Measurements from ENCODE around the gene BRIX1.
A peak's percentile ranks its signal among the peaks of the same experiment; 100 is the strongest.

The BRIX1 gene, protein sequence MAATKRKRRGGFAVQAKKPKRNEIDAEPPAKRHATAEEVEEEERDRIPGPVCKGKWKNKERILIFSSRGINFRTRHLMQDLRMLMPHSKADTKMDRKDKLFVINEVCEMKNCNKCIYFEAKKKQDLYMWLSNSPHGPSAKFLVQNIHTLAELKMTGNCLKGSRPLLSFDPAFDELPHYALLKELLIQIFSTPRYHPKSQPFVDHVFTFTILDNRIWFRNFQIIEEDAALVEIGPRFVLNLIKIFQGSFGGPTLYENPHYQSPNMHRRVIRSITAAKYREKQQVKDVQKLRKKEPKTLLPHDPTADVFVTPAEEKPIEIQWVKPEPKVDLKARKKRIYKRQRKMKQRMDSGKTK

GRCh38 chr5:34915139-34915855 is at the start of gene BRIX1, which contains the start of gene RAD1:
TSS of gene BRIX1 (plus strand) at chr5:34915711. CDS start at chr5:34915739, 28 bp downstream.
TSS of gene RAD1 (minus strand) at chr5:34915504. CDS start at chr5:34914892, 612 bp downstream.
- peak; percentile 89 for DNase-seq (ENCODE audit: low read depth)

GRCh38 chr5:34866989-34867471 is 48.5 kb upstream of the BRIX1 start:
- no peak for DNase-seq (ENCODE audit: low read depth)

DNA sequence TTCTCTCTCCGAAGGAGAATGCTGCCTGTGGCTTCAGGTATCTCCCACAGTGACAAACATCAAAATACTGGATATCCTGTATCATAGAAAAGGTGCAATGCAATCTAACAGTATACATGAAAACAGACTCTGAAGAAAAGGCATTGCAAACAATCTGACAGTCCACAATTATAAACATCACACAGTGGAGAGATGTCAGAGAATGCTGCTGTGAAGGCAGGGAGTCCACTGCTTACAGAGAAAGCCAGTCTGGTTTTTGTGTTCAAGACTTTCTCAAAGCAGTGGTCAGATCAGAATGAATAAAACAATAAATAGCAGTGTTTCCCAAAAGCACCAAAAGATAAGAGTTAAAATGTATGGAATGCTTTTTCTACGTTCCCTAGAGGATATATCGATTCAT is 47.9 kb upstream of the BRIX1 start:
- DNase-seq (ENCODE audit: low read depth) = no peak

- DNase-seq (ENCODE audit: low read depth) = no peak
Measured at GRCh38 chr5:34868791-34869190, 46.7 kb upstream of the BRIX1 start.

GRCh38 chr5:34869256-34869655 is 46.3 kb upstream of the BRIX1 start:
- DNase-seq (ENCODE audit: low read depth) = no peak

GRCh38 chr5:34870382-34870781 is 45.1 kb upstream of the BRIX1 start:
- no peak for DNase-seq (ENCODE audit: low read depth)

- no peak for DNase-seq (ENCODE audit: low read depth)
Measured at GRCh38 chr5:34876275-34876674, 39.2 kb upstream of the BRIX1 start.

- no peak for DNase-seq (ENCODE audit: low read depth)
Measured at GRCh38 chr5:34881246-34881645, 34.3 kb upstream of the BRIX1 start.

DNA sequence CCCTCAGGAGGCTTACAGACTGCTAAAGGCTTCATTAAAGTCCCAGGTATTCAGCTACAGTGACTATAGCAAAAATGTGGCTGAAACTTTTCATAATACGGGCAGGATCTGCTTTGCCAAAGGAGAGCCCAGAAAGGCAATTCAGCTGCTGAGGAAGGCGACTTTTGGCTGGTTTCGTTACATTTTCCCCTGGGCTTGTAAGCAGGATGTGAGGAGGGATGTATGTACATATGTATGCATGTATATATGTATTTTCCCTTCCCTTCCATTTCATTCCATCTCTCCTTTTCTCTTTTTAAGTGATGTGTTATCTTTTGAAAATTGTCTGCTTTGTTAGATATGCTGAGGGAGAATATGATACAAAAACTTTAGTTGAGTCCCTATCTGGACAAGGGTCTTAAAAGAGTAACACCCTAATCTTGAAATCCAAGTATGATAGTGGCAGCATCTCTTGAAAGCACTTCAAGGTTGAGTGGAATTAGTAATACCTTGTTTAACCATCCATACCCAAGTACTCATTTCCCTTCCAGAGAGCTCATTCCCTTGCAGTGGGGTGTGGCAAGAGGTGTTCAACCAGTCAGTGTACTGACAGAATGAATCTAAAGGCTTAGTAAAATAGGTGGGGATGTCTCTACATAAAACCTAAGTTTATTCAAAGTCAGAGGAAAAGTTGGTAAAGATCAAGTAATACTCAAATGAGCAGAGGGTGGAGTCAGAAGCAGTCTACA is 29.0 kb upstream of the BRIX1 start:
- no peak for DNase-seq (ENCODE audit: low read depth)

DNA sequence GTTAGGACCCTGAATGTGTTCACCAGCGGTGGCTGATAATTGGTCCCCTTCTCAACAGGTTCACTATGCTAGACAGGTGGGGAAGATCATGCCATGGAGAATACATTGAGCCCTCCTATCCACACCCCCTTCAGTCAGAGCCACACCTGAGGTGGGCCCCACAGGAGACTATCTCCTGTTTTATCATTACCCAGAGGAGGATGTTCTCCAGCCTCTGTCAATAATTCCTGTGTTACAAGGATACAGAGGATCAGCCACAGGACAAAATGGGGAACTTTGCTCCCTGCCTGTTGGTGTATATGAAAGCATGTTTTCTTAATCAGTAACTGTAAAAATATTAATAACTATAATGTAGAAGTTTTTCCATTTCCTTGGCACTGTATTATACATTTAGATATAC is 26.1 kb upstream of the BRIX1 start:
- DNase-seq (ENCODE audit: low read depth) = no peak

GRCh38 chr5:34891981-34892380 is 23.5 kb upstream of the BRIX1 start:
- DNase-seq (ENCODE audit: low read depth) = no peak

- DNase-seq (ENCODE audit: low read depth) = no peak
Measured at GRCh38 chr5:34892414-34892813, 23.1 kb upstream of the BRIX1 start.

- no peak for DNase-seq (ENCODE audit: low read depth)
Measured at GRCh38 chr5:34894716-34895115, 20.8 kb upstream of the BRIX1 start.

DNA sequence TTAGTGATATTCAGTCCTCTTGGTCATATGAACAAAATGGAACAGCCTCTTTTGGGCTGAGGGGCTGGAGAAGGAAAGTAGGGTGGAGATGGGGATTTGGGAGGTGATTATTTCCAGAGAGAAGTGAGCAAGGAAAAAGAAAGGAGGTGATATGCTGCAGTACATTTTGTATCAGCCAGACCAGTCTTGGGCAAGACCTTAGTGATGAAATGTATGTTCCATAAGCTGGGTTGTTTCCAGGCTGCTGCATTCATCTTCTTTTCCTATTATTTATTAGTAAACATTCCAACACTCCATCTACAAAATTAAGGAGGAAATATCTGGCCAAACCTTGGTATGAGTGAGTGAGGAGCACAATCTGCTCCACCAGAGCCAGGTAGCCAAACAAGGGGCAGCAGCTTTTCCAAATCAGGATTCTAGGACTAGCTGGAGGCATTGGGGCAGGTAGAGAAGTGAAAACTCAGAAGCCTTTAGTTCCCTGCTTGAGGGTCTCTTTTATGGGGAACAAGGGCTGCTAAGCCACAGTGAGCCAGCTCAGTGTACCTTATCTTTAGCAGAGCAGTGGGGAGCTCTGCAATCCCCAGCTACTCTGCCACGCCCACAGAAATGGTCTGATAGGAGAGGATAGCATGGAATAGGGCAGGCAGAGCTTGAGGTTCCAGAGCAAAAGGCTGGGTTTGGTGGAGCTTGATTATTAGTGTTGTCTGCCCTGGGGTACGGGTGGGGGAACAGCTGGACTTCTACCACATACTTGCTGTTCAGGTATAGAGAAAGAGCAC is 19.7 kb upstream of the BRIX1 start:
- DNase-seq (ENCODE audit: low read depth) = no peak

DNA sequence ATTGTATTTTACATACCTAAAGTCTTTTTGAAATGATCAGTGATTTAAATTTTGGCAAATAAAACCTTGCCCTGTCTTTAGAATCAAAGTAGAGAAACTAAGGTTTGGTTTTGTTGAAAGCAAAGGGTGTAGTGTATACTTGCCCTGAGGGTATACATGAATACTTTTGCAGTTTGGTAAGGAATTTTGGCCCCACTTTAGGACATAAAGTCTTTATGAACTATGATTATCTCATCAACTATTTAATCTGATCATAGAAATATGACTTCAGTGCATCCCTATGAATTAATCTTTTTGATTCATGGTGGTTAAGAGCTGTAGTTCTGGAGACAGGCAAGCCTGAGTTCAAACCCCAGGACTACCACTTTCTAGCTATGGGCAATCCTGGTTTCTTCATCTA is 17.9 kb upstream of the BRIX1 start:
- no peak for DNase-seq (ENCODE audit: low read depth)

GRCh38 chr5:34898258-34898895 is 17.1 kb upstream of the BRIX1 start:
- DNase-seq (ENCODE audit: low read depth) = peak; percentile 33

- no peak for DNase-seq (ENCODE audit: low read depth)
Measured at GRCh38 chr5:34899066-34899465, 16.4 kb upstream of the BRIX1 start.

DNA sequence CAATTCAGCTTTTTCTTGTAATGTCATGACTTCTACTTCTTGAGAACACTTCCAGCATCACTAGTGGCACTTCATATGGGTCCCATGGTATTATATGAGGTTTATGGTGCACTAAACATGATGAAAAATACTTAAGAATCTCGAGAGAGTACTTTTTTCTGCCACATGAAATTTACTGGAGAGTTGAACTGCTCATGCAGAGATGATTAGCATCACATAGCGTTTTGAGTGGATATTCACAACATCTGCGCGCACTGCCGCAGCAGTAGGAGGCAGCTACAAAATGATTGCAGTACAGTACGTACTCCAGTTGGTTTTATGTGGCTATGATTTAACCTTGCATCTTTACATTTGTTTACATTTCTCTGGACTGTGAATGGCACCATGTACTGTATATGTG is 14.9 kb upstream of the BRIX1 start:
- no peak for DNase-seq (ENCODE audit: low read depth)

- DNase-seq (ENCODE audit: low read depth) = no peak
Measured at GRCh38 chr5:34903260-34903659, 12.3 kb upstream of the BRIX1 start.

- no peak for DNase-seq (ENCODE audit: low read depth)
Measured at GRCh38 chr5:34905564-34905963, 9.9 kb upstream of the BRIX1 start.

DNA sequence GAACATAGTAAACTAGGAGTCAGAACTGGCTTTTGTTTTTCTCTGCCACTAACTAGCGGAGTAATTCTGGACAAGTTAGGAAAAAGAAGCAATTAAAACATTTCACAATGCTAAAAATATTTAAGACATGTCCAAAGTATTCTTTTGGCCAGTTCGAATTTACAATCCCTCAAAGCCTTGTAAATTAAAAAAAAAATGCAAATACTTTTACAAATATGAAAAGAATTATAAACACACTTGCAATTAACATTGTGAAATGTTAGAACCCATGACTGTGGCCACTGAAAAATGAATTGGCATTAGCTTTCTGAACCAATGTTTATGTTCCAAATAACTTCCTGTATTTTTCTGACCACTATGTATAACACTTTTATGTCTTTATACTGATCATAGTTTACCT is 2.4 kb upstream of the BRIX1 start:
- no peak for DNase-seq (ENCODE audit: low read depth)
